OCI-LY1 (cell line): ENCODE results near the gene RGS10.

ENCODE experiments used
- CTCF ChIP-seq: fragments of 200-600 bp; sonication (generic), shearing (Covaris generic); IDR thresholded peaks from 2 replicates; pipeline ENCODE4 v1.5.1; 2017; ENCODE audit warnings: mild to moderate bottlenecking, antibody characterized with exemption, low read length, moderate library complexity, mixed read lengths
- EZH2 ChIP-seq: fragments of 200-600 bp; sonication (generic), shearing (Covaris generic); IDR thresholded peaks from 2 replicates; pipeline ENCODE4 v1.8.0; 2017; ENCODE audit warnings: borderline replicate concordance, mixed run types, mild to moderate bottlenecking, antibody characterized with exemption, low read length, moderate library complexity, mixed read lengths

DNA sequence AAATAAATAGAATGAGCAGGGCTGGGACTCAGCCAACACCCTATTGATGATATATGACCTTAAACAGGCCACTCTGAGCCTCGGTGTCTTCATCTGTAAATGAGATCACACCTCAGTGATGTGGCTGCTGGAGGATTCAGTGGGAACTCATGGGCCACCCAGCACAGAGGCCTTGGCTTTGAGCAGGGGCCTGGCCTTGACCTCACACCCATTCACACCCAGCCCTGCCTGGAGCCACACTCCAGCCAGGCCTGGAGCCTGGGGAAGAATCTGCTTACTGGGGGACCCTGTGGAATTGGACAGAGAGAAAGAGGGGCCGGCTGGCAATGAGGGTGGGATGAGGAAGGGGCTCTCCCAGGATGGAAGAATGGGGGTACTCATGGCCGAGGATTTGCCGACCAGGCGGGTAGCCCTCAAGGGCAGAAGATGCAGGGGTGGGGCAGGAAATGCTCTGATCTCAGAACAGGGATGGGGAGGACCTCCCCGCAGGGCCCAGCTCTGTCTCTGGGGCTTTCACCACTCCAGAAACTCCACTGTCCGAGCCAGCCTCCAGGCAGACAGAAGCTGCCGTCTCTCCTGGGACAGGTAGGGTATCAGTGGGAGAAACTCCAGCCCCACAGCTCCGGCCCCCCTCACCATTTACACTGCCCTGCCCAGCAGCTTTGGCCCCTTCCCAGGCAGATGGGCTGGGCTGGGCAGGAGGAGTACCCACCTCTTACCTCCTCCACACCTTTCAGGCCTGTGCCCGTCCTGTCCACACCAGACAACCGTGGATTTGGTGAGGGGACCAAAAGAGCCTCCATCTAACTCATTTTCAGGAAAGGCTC is 81.9 kb downstream of the RGS10 start:
- TF ChIP-seq CTCF (no peak), EZH2 (no peak)
